SK-N-SH (cell line): Measurements from ENCODE around the gene TTLL1. TPM values are rescaled to one million over a fixed set of nuclear protein-coding genes. Genes with fewer than 3 reads are reported as not detected.

Experiments
- CTCF ChIA-PET: fragments of 300-600, 350-600 bp; formaldehyde crosslinking; extraction: SDS; loops from one replicate; lab custom pipeline; 2021; lab: Yijun Ruan, JAX
- POLR2A ChIA-PET: fragments of 350-600 bp; sonication (Branson Sonifier 250); formaldehyde crosslinking; extraction: SDS; loops from one replicate; lab custom pipeline; 2020; ENCODE audit warnings: antibody characterized with exemption, inconsistent platforms; lab: Yijun Ruan, JAX
- DNase-seq: peaks from one replicate; pipeline ENCODE4 v3.0.0; 2012
- H2AFZ ChIP-seq: fragments of 200-600 bp; sonication (generic); 2 replicates; pipeline ENCODE4 v1.8.1; 2016; ENCODE audit warnings: antibody characterized with exemption, mild to moderate bottlenecking, low read depth
- H3F3A ChIP-seq: fragments of 200-600 bp; sonication (generic); replicated peaks from 2 replicates; pipeline ENCODE3; 2016; ENCODE audit warnings: antibody characterized with exemption, mild to moderate bottlenecking; ENCODE audit not compliant: insufficient read depth
- H3K27ac ChIP-seq, 2 experiments: fragments of 200-500 bp in 1 of 2; fragments of 200-600 bp in 1 of 2; sonication (Bioruptor generic) in 1 of 2; sonication (generic), shearing (Covaris generic) in 1 of 2; 2 replicates each; pipeline versions ENCODE4 v1.5.1 to v1.6.1; 2014 to 2016; ENCODE audit warnings: low read depth in 2 of 2, inconsistent platforms in 1 of 2, low read length in 1 of 2, mild to moderate bottlenecking in 1 of 2, mixed read lengths in 1 of 2
- H3K27me3 ChIP-seq: fragments of 200-600 bp; sonication (generic), shearing (Covaris generic); 2 replicates; pipeline ENCODE4 v1.6.1; 2016; ENCODE audit warnings: mixed run types; ENCODE audit not compliant: insufficient read depth
- H3K36me3 ChIP-seq, 2 experiments: fragments of 200-500 bp in 1 of 2; fragments of 200-600 bp in 1 of 2; sonication (Bioruptor generic) in 1 of 2; sonication (generic) in 1 of 2; replicated peaks in 1 of 2; 2 replicates each; pipeline versions ENCODE3 to v1.5.1; 2014 to 2016; ENCODE audit warnings: low read length in 1 of 2, mild to moderate bottlenecking in 1 of 2; ENCODE audit not compliant: insufficient read depth in 2 of 2, control insufficient read depth in 1 of 2
- H3K4me1 ChIP-seq, 2 experiments: fragments of 200-500 bp in 1 of 2; fragments of 200-600 bp in 1 of 2; sonication (Bioruptor generic) in 1 of 2; sonication (generic), shearing (Covaris generic) in 1 of 2; 2 replicates each; pipeline versions ENCODE4 v1.5.1 to v1.6.1; 2014 to 2016; ENCODE audit warnings: low read depth in 1 of 2, low read length in 1 of 2, mixed run types in 1 of 2; ENCODE audit not compliant: insufficient read depth in 2 of 2, control insufficient read depth in 1 of 2
- H3K4me2 ChIP-seq: fragments of 200-600 bp; sonication (generic), shearing (Covaris generic); 2 replicates; pipeline ENCODE4 v1.6.1; 2017; ENCODE audit warnings: mixed run types
- H3K4me3 ChIP-seq, 2 experiments: fragments of 200-500 bp in 1 of 2; fragments of 200-600 bp in 1 of 2; sonication (Bioruptor generic) in 1 of 2; sonication (generic), shearing (Covaris generic) in 1 of 2; 2 replicates each; pipeline versions ENCODE4 v1.5.1 to v1.8.1; 2014 to 2016; ENCODE audit warnings: low read depth in 2 of 2, inconsistent platforms in 1 of 2, low read length in 1 of 2, mild to moderate bottlenecking in 1 of 2, mixed read lengths in 1 of 2, moderate library complexity in 1 of 2
- H3K79me2 ChIP-seq: fragments of 200-600 bp; sonication (generic); 2 replicates; pipeline ENCODE4 v1.8.1; 2017; ENCODE audit warnings: mild to moderate bottlenecking; ENCODE audit not compliant: insufficient read depth
- H3K9ac ChIP-seq: fragments of 200-600 bp; sonication (generic); 2 replicates; pipeline ENCODE4 v1.6.1; 2017; ENCODE audit warnings: mixed run types
- H3K9me2 ChIP-seq: fragments of 200-600 bp; sonication (generic); 2 replicates; pipeline ENCODE4 v1.6.1; 2017; ENCODE audit warnings: mixed run types
- H3K9me3 ChIP-seq: fragments of 200-600 bp; sonication (generic); 2 replicates; pipeline ENCODE4 v1.6.1; 2017; ENCODE audit warnings: mixed run types, mild to moderate bottlenecking, moderate library complexity
- H4K20me1 ChIP-seq: fragments of 200-600 bp; sonication (generic); 2 replicates; pipeline ENCODE4 v1.6.1; 2017; ENCODE audit warnings: mild to moderate bottlenecking, mixed run types; ENCODE audit not compliant: insufficient read depth
- CHD2 ChIP-seq: fragments of 150-350 bp; IDR thresholded peaks from 2 replicates; pipeline ENCODE4 v1.6.1; 2018; ENCODE audit warnings: low read length; ENCODE audit not compliant: partially characterized antibody
- EZH2phosphoT487 ChIP-seq: fragments of 200-600 bp; sonication (generic); IDR thresholded peaks from 2 replicates; pipeline ENCODE4 v1.6.1; 2017; ENCODE audit warnings: low read depth, mixed run types, mild to moderate bottlenecking, antibody characterized with exemption, moderate library complexity, borderline replicate concordance
- FOXJ3 ChIP-seq: sonication (generic); formaldehyde crosslinking; IDR thresholded peaks from 2 replicates; pipeline ENCODE4 v1.5.1; 2020; ENCODE audit warnings: mild to moderate bottlenecking, missing genetic modification reagents
- FOXM1 ChIP-seq: IDR thresholded peaks from 2 replicates; pipeline ENCODE4 v1.4.0; 2012; ENCODE audit warnings: low read depth, mild to moderate bottlenecking
- GATA2 ChIP-seq: sonication (generic); formaldehyde crosslinking; IDR thresholded peaks from 2 replicates; pipeline ENCODE4 v1.5.0; 2020; ENCODE audit warnings: mild to moderate bottlenecking, missing genetic modification reagents
- JUND ChIP-seq: IDR thresholded peaks from 2 replicates; pipeline ENCODE4 v1.4.0; 2012
- MEF2A ChIP-seq: IDR thresholded peaks from 2 replicates; pipeline ENCODE4 v1.4.0; 2012; ENCODE audit warnings: low read depth, borderline replicate concordance
- MXI1 ChIP-seq: IDR thresholded peaks from 2 replicates; pipeline ENCODE4 v1.6.1; 2012; ENCODE audit warnings: mild to moderate bottlenecking, low read depth, low read length, improper control_type of control experiment
- NFIC ChIP-seq: IDR thresholded peaks from 2 replicates; pipeline ENCODE4 v1.4.0; 2012; ENCODE audit warnings: borderline replicate concordance
- NRF1 ChIP-seq: IDR thresholded peaks from 2 replicates; pipeline ENCODE4 v1.6.1; 2012; ENCODE audit warnings: low read depth, mild to moderate bottlenecking, low read length
- POLR2AphosphoS5 ChIP-seq: IDR thresholded peaks from 2 replicates; pipeline ENCODE4 v1.6.1; 2012; ENCODE audit warnings: low read depth, low read length
- RAD21 ChIP-seq: IDR thresholded peaks from 2 replicates; pipeline ENCODE4 v1.6.1; 2012; ENCODE audit warnings: mild to moderate bottlenecking, low read length
- RCOR1 ChIP-seq: fragments of 150-350 bp; IDR thresholded peaks from 2 replicates; pipeline ENCODE4 v1.6.1; 2017; ENCODE audit warnings: antibody characterized with exemption, low read length
- RFX5 ChIP-seq: IDR thresholded peaks from 2 replicates; pipeline ENCODE4 v1.6.1; 2012; ENCODE audit warnings: mild to moderate bottlenecking, improper control_type of control experiment, low read length
- SIN3A ChIP-seq: IDR thresholded peaks from 2 replicates; pipeline ENCODE4 v1.6.1; 2012; ENCODE audit warnings: low read depth, mild to moderate bottlenecking, low read length, moderate library complexity, borderline replicate concordance
- TAF1 ChIP-seq: IDR thresholded peaks from 2 replicates; pipeline ENCODE4 v1.6.1; 2012; ENCODE audit warnings: low read depth, mild to moderate bottlenecking, low read length, moderate library complexity, borderline replicate concordance
- YY1 ChIP-seq: IDR thresholded peaks from 2 replicates; pipeline ENCODE4 v1.4.0; 2012; ENCODE audit warnings: low read depth, mild to moderate bottlenecking
- WGBS: methylation state at CpG from one replicate; pipeline ENCODE4 v1.1.6; 2017; ENCODE audit warnings: low lambda C conversion rate; 5-methylcytosine and 5-hydroxymethylcytosine counted together
- polyA plus RNA-seq, 3 experiments: library from polyadenylated mRNA; depleted of rRNA; stranded (reverse); fragments of >200 nt; gene quantifications; 2 replicates each; pipeline ENCODE4 v1.2.3, GENCODE V29; 2012
- TF ChIP-seq, protein P1 (sequence below): fragments of 200-600 bp; sonication (generic); IDR thresholded peaks from 2 replicates; pipeline ENCODE4 v1.6.1; 2017; ENCODE audit warnings: antibody characterized with exemption, mild to moderate bottlenecking, moderate library complexity
- TF ChIP-seq, protein P2 (sequence below): IDR thresholded peaks from 2 replicates; pipeline ENCODE4 v1.4.0; 2012; ENCODE audit warnings: low read depth, borderline replicate concordance
- TF ChIP-seq, protein P3 (sequence below): IDR thresholded peaks from 2 replicates; pipeline ENCODE4 v1.4.0; 2012; ENCODE audit warnings: low read depth

The TTLL1 gene
- polyA plus RNA-seq, 1 of the 3 experiments (the other 2 are of a cell fraction): 14.0 TPM

DNA sequence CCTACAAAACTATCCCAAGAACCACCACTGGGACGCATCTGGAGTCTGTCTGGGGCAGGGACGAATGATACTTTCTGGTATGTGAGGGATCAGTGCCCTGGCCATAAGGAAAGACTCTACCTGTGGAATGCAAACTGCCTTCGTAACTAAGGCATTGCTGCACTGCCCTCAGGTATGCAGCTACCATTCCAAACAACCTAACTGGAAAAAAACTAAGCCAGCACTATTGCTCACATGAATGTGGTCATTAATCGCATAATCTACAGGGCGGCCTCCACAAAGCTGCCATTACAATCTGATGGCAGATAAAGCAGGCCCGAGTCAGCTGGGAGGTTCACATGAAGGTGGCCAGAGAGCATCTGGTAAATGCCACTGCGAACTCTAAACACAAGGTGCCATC, 78.1 kb downstream of the TTLL1 start:
- TF ChIP-seq FOXJ3 (CRISPR knock-in tag) (no peak), TAF1 (no peak), EZH2phosphoT487 (no peak), RAD21 (no peak), RCOR1 (no peak), GATA2 (CRISPR knock-in tag) (peak; percentile 50; the same call in 1 of the 2 replicates)
- TF ChIP-seq, all 33 proteins: peak for 1
- no peak overlapping the region for H3K4me3 ChIP-seq
- H3K27me3 ChIP-seq: no peaks in the 10 kb centered on the region
- no peak for DNase-seq
- WGBS: 48% methylated on average over 4 of the region's 7 CpGs
- no peaks in the 10 kb centered on the region for H3K9me2 ChIP-seq
- H2AFZ ChIP-seq: no peak overlapping the region
- no peak overlapping the region for H3K27ac ChIP-seq
- H3K79me2 ChIP-seq: peaks cover 82% of the 10 kb centered on the region
- no peaks in the 10 kb centered on the region for H3F3A ChIP-seq
- peaks cover 0 to 23% of the 10 kb centered on the region in 2 experiments; a peak in 1 of 4 replicates for H3K4me1 ChIP-seq
- ChIA-PET POLR2A (no interaction called here), CTCF (no interaction called here)
- no peaks in the 10 kb centered on the region for H3K9me3 ChIP-seq
- H3K4me2 ChIP-seq: no peak overlapping the region
- peaks cover 20% of the 10 kb centered on the region for H4K20me1 ChIP-seq
- H3K36me3 ChIP-seq: no peaks in the 10 kb centered on the region
- no peak overlapping the region for H3K9ac ChIP-seq

DNA sequence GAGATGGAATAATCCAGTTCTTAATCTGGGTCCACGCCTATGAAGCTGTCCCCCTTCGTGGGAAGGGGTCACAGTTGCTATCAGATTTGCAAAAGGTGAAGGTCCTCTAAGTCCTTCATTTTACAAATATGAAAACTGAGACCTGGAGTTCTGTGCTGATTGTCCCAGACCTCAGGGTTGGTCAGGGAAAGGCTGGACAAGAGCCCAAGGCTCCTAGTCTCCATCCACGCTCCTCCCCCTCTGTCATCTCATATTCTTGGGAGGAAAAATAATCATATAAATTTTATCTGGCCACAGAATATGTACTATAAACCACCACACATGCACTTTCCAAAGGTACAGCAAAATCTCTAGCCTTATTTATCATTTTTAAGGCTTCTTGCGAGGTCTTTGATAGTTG, 79.7 kb downstream of the TTLL1 start:
- H3K4me3 ChIP-seq: no peak overlapping the region
- DNase-seq: no peak
- H2AFZ ChIP-seq: no peak overlapping the region
- no peak overlapping the region for H3K9ac ChIP-seq
- H3K27me3 ChIP-seq: no peaks in the 10 kb centered on the region
- ChIA-PET POLR2A (no interaction called here), CTCF (no interaction called here)
- H3K36me3 ChIP-seq: no peaks in the 10 kb centered on the region
- H3K4me2 ChIP-seq: no peak overlapping the region
- peaks cover 3 to 25% of the 10 kb centered on the region in 2 experiments; a peak in 2 of 4 replicates for H3K4me1 ChIP-seq
- no peaks in the 10 kb centered on the region for H3K9me2 ChIP-seq
- H3K79me2 ChIP-seq: peaks cover 95% of the 10 kb centered on the region
- H4K20me1 ChIP-seq: peaks cover 20% of the 10 kb centered on the region
- H3K9me3 ChIP-seq: no peaks in the 10 kb centered on the region
- 88% methylated on average over 2 of the region's 4 CpGs for WGBS
- H3K27ac ChIP-seq: no peak overlapping the region
- no peaks in the 10 kb centered on the region for H3F3A ChIP-seq
- TF ChIP-seq POLR2AphosphoS5 (no peak), GATA2 (CRISPR knock-in tag) (no peak), MEF2A (no peak), RFX5 (no peak), FOXM1 (no peak), NFIC (no peak), EZH2phosphoT487 (no peak), RAD21 (no peak), SIN3A (no peak), CHD2 (no peak), MXI1 (no peak), YY1 (no peak), NRF1 (no peak), JUND (no peak), RCOR1 (no peak)
- TF ChIP-seq, protein P1, sequence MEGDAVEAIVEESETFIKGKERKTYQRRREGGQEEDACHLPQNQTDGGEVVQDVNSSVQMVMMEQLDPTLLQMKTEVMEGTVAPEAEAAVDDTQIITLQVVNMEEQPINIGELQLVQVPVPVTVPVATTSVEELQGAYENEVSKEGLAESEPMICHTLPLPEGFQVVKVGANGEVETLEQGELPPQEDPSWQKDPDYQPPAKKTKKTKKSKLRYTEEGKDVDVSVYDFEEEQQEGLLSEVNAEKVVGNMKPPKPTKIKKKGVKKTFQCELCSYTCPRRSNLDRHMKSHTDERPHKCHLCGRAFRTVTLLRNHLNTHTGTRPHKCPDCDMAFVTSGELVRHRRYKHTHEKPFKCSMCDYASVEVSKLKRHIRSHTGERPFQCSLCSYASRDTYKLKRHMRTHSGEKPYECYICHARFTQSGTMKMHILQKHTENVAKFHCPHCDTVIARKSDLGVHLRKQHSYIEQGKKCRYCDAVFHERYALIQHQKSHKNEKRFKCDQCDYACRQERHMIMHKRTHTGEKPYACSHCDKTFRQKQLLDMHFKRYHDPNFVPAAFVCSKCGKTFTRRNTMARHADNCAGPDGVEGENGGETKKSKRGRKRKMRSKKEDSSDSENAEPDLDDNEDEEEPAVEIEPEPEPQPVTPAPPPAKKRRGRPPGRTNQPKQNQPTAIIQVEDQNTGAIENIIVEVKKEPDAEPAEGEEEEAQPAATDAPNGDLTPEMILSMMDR: no peak
- TF ChIP-seq, protein P2, sequence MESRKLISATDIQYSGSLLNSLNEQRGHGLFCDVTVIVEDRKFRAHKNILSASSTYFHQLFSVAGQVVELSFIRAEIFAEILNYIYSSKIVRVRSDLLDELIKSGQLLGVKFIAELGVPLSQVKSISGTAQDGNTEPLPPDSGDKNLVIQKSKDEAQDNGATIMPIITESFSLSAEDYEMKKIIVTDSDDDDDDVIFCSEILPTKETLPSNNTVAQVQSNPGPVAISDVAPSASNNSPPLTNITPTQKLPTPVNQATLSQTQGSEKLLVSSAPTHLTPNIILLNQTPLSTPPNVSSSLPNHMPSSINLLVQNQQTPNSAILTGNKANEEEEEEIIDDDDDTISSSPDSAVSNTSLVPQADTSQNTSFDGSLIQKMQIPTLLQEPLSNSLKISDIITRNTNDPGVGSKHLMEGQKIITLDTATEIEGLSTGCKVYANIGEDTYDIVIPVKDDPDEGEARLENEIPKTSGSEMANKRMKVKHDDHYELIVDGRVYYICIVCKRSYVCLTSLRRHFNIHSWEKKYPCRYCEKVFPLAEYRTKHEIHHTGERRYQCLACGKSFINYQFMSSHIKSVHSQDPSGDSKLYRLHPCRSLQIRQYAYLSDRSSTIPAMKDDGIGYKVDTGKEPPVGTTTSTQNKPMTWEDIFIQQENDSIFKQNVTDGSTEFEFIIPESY: no peak
- TF ChIP-seq, protein P3, sequence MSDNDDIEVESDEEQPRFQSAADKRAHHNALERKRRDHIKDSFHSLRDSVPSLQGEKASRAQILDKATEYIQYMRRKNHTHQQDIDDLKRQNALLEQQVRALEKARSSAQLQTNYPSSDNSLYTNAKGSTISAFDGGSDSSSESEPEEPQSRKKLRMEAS: no peak
